MG63 (cell line): ENCODE results near the gene ATP4A. TPM values are rescaled to one million over a fixed set of nuclear protein-coding genes. Genes with fewer than 3 reads are reported as not detected.

Experiments
- DNase-seq: peaks from one replicate; pipeline ENCODE4 v3.0.0-alpha.2; 2020
- H3K27me3 ChIP-seq: fragments of 250-450 bp; sonication (Bioruptor Pico); 2 replicates; pipeline ENCODE4 v1.5.1; 2020; ENCODE audit warnings: mild to moderate bottlenecking, moderate library complexity
- H3K36me3 ChIP-seq: fragments of 250-450 bp; sonication (Bioruptor Pico); 2 replicates; pipeline ENCODE4 v1.5.1; 2020; ENCODE audit warnings: mild to moderate bottlenecking, moderate library complexity
- H3K4me3 ChIP-seq: fragments of 250-450 bp; sonication (Bioruptor Pico); 2 replicates; pipeline ENCODE4 v1.5.1; 2020; ENCODE audit warnings: mild to moderate bottlenecking, moderate library complexity
- H3K9me3 ChIP-seq: fragments of 250-450 bp; sonication (Bioruptor Pico); 2 replicates; pipeline ENCODE4 v1.5.1; 2020; ENCODE audit warnings: mild to moderate bottlenecking, moderate library complexity
- total RNA-seq: library from RNA; depleted of rRNA; stranded (reverse); fragments of >200 nt; shearing (Covaris generic); gene quantifications from 2 replicates; pipeline ENCODE4 v1.2.3, GENCODE V29; 2014; ENCODE audit warnings: low replicate concordance

ATP4A gene
- total RNA-seq, 1 experiment from 2014 or later: not detected

GRCh38 chr19:35556025-35556590 lies 7.3 kb downstream of the ATP4A start:
- Histone ChIP-seq H3K27me3 (peaks cover 19% of the 10 kb centered on the region), H3K36me3 (no peaks in the 10 kb centered on the region), H3K9me3 (no peaks in the 10 kb centered on the region), H3K4me3 (no peak overlapping the region)
- no peak for DNase-seq

DNA sequence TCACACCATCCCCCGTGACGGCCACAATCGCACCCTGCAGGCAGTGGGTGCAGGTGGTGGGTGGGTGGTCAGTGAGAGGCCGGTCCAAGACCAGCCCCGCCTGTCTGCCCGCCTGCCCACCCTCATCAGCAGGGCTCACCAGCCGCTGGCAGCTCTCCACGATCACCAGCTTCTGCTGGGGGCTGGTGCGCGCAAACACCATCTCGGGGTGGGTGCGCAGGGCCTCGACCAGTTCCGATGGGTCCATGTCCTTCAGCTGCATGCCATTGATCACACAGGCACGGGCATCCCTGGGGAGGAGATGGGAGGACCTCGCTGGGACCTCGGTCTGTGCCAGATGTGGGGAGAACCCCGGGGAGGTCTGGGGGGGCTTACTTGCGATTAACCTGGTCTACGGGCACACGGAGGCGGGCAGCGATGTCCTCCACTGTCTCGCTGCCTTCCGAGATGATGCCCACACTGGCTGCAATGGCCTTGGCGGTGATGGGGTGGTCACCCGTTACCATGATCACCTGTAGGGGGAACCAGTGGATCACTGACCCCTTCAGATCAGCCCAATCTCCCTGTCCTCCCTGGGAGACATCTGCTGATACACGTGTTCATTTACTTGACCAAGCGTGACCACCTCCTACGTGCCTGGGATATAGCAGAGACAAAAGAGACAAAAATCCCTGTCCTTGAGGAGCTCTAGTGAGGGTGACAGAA lies 8.0 kb downstream of the ATP4A start:
- Histone ChIP-seq H3K9me3 (no peaks in the 10 kb centered on the region), H3K27me3 (peaks cover 19% of the 10 kb centered on the region), H3K36me3 (no peaks in the 10 kb centered on the region), H3K4me3 (no peak overlapping the region)
- DNase-seq: peak; percentile 29

DNA sequence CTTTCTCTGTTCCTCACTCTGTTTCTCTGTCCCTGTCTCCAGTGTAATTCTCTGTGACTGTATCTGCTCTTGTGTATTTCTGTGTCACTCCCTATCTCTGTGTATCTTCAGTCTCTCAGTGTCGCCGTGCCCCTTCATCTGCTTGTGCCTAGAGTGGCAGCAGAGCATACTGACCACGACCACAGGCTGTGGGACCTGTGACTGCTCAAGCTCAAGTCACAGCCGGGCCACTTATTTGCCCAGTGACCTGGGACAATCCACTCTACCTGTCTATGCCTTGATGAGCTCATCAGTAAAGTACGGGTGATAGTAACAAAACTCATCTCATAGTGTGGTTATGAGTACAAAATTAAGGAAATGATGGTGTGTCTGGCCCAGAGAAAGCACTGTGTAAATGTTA lies 9.4 kb downstream of the ATP4A start:
- H3K36me3 ChIP-seq: peaks cover 7% of the 10 kb centered on the region; the same call in 1 of the 2 replicates
- no peak overlapping the region for H3K4me3 ChIP-seq
- H3K27me3 ChIP-seq: peaks cover 10% of the 10 kb centered on the region
- no peak for DNase-seq
- no peaks in the 10 kb centered on the region for H3K9me3 ChIP-seq

DNA sequence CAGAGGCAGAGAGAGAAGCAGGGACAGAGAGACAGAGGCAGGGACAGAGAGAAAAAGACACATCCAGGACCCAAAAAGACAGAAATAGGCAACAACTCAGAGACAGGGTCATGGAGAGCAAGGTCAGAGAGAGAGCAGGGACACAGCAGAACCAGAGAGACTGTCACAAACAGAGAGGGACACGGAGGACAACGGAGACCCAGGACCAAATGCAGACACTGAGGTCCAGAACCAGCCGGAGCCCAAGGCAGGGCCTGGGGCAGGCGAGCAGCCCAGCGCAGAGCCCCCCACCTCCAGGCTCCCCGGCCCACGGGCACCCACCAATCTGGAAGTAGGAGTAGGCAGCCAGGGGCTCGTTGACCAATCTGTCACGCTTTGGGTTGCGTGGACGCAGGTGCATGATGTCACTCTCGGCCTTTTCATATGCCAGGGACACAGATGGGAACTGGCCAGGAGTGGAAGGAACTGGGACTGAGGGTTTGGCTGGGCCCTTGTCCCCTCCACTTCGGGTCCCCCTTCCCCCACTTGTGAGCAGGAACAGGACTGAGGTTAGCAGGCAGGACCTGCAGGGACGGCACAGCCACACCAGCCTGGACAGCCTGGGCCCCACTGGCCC lies 10.0 kb downstream of the ATP4A start:
- DNase-seq: no peak
- peaks cover 4% of the 10 kb centered on the region for H3K27me3 ChIP-seq
- no peaks in the 10 kb centered on the region for H3K9me3 ChIP-seq
- peaks cover 12% of the 10 kb centered on the region; the same call in 1 of the 2 replicates for H3K36me3 ChIP-seq
- H3K4me3 ChIP-seq: no peak overlapping the region

DNA sequence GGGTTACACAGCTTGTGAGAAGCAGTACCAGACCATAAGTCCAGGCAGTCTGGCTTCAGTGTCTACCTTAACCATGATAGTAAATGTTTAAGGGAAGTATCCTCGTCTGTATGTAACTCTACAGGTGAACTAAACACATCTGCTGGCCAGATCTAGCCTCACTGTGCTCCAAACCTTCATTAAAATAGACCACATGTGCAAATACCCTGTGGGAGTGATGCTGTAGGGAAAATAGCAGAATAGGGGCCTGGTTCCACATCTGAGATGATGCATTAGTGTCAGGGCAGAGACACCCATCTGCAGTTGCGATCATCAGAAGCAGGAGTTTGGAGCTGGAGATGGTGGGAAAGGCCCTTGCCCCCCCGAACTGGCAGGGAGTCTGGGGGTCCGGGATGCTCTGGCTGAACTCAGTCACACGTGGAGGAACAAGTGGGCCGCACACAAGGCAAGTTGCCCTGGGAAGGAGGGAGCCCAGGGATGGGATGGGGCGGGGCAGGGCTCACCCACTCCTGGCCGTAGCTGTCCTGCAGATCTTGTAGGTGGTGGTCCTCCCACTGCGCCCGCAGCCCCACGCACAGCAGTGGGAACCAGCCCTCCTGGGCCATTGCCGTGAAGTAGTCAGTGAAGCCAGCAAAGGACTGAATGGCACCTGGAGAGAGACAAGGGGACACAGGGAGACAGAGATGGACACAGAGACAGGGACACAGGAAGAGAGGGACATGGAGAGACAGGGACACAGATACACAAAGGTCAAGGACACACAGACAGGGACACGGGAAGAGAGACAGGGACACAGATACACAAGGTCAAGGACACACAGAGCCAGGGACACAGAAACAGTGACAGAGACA lies 10.7 kb downstream of the ATP4A start:
- H3K36me3 ChIP-seq: peaks cover 19% of the 10 kb centered on the region
- no peak overlapping the region for H3K4me3 ChIP-seq
- H3K9me3 ChIP-seq: no peaks in the 10 kb centered on the region
- H3K27me3 ChIP-seq: no peaks in the 10 kb centered on the region
- no peak for DNase-seq

GRCh38 chr19:35551091-35551810 lies 12.2 kb downstream of the ATP4A start:
- peaks cover 34% of the 10 kb centered on the region for H3K36me3 ChIP-seq
- no peak overlapping the region for H3K4me3 ChIP-seq
- no peaks in the 10 kb centered on the region for H3K27me3 ChIP-seq
- no peaks in the 10 kb centered on the region for H3K9me3 ChIP-seq
- no peak for DNase-seq

DNA sequence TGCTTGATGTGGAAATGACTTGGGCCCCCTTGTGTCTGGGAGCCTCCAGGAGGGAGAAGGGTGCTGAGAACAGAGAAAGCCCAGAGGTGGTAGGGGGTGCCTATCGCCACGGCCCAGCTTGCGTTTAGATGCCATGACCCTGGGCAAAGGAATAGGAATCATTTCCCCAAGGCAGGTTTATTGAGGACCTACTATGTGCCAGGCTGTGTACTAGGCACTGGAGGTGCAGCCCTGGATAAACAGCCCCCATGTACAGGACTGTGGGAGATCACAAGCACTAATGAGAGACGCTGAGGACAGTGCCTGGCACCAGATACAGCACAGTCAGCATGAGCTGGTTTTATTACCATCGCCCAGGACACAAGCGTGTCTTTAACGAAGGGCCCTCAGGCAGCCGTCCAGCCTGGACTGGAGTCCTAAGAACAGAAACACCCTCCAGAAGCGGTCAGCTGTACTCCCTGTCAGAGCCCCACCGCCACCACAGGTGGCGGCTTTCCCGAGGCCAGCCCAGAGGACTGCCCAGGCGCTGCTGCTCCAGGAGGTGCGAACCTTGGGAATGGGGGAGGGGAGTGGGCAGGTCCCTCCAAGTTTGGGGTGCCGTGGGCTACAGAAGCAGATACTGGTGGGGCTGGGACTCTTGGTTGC lies 13.5 kb downstream of the ATP4A start:
- Histone ChIP-seq H3K9me3 (no peaks in the 10 kb centered on the region), H3K36me3 (peaks cover 34% of the 10 kb centered on the region), H3K4me3 (no peak overlapping the region), H3K27me3 (no peaks in the 10 kb centered on the region)
- no peak for DNase-seq

- Histone ChIP-seq H3K4me3 (no peak overlapping the region), H3K9me3 (no peaks in the 10 kb centered on the region), H3K27me3 (no peaks in the 10 kb centered on the region), H3K36me3 (peaks cover 36% of the 10 kb centered on the region)
- DNase-seq: no peak
Measured at GRCh38 chr19:35549174-35549788, 14.2 kb downstream of the ATP4A start.

- H3K27me3 ChIP-seq: no peaks in the 10 kb centered on the region
- peaks cover 53% of the 10 kb centered on the region for H3K36me3 ChIP-seq
- no peaks in the 10 kb centered on the region for H3K9me3 ChIP-seq
- H3K4me3 ChIP-seq: peak overlapping the region; percentile 74
- no peak for DNase-seq
Measured at GRCh38 chr19:35546532-35546931, 16.9 kb downstream of the ATP4A start.

DNA sequence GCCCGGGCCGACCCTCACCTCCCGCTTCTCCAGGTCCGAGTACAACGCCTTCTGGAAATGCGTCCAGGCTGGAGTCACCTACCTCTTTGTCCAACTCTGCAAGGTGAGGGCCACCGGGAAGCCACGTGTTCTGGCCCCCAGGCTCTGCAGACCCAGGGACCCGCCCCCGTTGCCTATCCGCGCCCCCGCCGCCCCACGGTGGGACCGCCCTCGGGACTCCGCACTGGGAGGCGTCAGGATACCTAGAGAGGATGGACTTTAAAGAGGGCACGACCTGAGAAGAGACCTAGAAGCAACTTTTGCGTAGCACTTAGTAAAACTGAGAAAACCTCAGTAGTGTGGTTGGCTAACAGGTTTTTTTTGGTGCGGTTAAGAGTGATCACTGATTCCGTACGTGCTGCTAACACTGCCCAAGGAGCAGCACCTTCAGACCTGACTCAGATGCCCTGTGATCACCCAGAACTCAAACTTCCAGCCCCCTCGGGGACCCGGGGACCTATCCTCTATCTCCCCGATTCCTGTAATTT lies 17.5 kb downstream of the ATP4A start:
- Histone ChIP-seq H3K27me3 (no peaks in the 10 kb centered on the region), H3K4me3 (peak overlapping the region; percentile 74), H3K9me3 (no peaks in the 10 kb centered on the region), H3K36me3 (peaks cover 53% of the 10 kb centered on the region)
- peak; percentile 75 for DNase-seq

- H3K4me3 ChIP-seq: peak within 1 kb of the TSS; percentile 74
- H3K36me3 ChIP-seq: peaks cover 53% of the 10 kb centered on the region
- H3K9me3 ChIP-seq: no peaks in the 10 kb centered on the region
- no peaks in the 10 kb centered on the region for H3K27me3 ChIP-seq
- DNase-seq: peak; percentile 97
Measured at GRCh38 chr19:35545001-35545854, 18.2 kb downstream of the ATP4A start, which contains the start of gene TMEM147. TMEM147 (plus strand) TSS chr19:35545626; CDS start chr19:35545740, 114 bp downstream.

GRCh38 chr19:35544110-35544802 lies 19.2 kb downstream of the ATP4A start:
- no peak for DNase-seq
- Histone ChIP-seq H3K4me3 (peak overlapping the region; percentile 74), H3K27me3 (no peaks in the 10 kb centered on the region), H3K36me3 (peaks cover 48% of the 10 kb centered on the region), H3K9me3 (no peaks in the 10 kb centered on the region)

GRCh38 chr19:35543280-35544109 lies 20.0 kb downstream of the ATP4A start:
- no peak for DNase-seq
- no peaks in the 10 kb centered on the region for H3K27me3 ChIP-seq
- peaks cover 42% of the 10 kb centered on the region for H3K36me3 ChIP-seq
- H3K9me3 ChIP-seq: no peaks in the 10 kb centered on the region
- peak overlapping the region; percentile 74 for H3K4me3 ChIP-seq
